Left lung (tissue), 10 donors: ENCODE measurements around the gene PRRT2. TPM values are rescaled to one million over a fixed set of nuclear protein-coding genes. Genes with fewer than 3 reads are reported as not detected.
"Not testable (repeated sequence)": the region's sequence is repeated elsewhere in the genome, so short reads cannot be mapped to it uniquely, and the experiment has no call there.

Experiments
- ATAC-seq: fragments of 200-7000 bp; cut with Tn5 transposase; one replicate; pipeline ENCODE4 v1.9.1; 2020; ENCODE audit warnings: moderate library complexity
- DNase-seq, 4 donors: peaks; one replicate each; pipeline ENCODE4 v3.0.0-alpha.2; 2013 to 2020
- H3K27ac ChIP-seq, 2 donors: fragments of 200-600 bp; sonication (generic) in 1 of 2; one replicate each; pipeline versions ENCODE4 v1.5.0 to v1.8.0; 2020 to 2021
- H3K27me3 ChIP-seq, 2 donors: fragments of 200-600 bp; sonication (generic) in 1 of 2; one replicate each; pipeline versions ENCODE4 v1.5.0 to v1.8.0; 2020 to 2021
- H3K36me3 ChIP-seq, 2 donors: fragments of 200-600 bp; sonication (generic) in 1 of 2; one replicate each; pipeline versions ENCODE4 v1.5.0 to v1.8.0; 2020 to 2021
- H3K4me1 ChIP-seq, 2 donors: fragments of 200-600 bp; one replicate each; pipeline ENCODE4 v1.8.0; 2021
- H3K4me3 ChIP-seq, 2 donors: fragments of 200-600 bp; sonication (generic) in 1 of 2; one replicate each; pipeline versions ENCODE4 v1.5.0 to v1.8.0; 2020 to 2021; ENCODE audit warnings: mild to moderate bottlenecking in 1 of 2
- H3K9me3 ChIP-seq, 2 donors: fragments of 200-600 bp; sonication (generic) in 1 of 2; one replicate each; pipeline versions ENCODE4 v1.5.0 to v1.8.0; 2020 to 2021
- CTCF ChIP-seq, 2 donors: fragments of 200-600 bp; sonication (generic) in 1 of 2; IDR thresholded peaks; one replicate each; pipeline versions ENCODE4 v1.5.0 to v1.8.0; 2021; ENCODE audit warnings: antibody characterized with exemption in 2 of 2
- intact Hi-C, 2 donors: fragments of 100-400 bp; cut with DNase I; formaldehyde crosslinking; loops; one replicate each; pipeline versions ENCODE4 v1.11.2 to v1.14.2; 2022
- polyA plus RNA-seq, 6 donors: library from polyadenylated mRNA; unstranded; fragments of 120-200 nt; gene quantifications; one replicate each; pipeline ENCODE4 v1.2.1, GENCODE V29; 2013; ENCODE audit not compliant: insufficient read length in 6 of 6
- total RNA-seq, 2 donors: library from RNA; stranded (reverse); fragmentation: NEBNext Ultra II Directional; extraction: Animal tissue kit (Norgen Biotek cat#: 25700); gene quantifications; one replicate each; pipeline ENCODE4 v1.2.1, GENCODE V29; 2021
- donor health status: DM: no; HTN: yes; CAD: no.
- donor health status: DM: no; HTN: no; CAD: no.

Gene PRRT2
- total and polyA plus RNA-seq, 8 donors = 0.94 to 15.1 (median 10.6) TPM

GRCh38 chr16:29824589-29825144 lies 12.7 kb downstream of the PRRT2 start:
- TF ChIP-seq CTCF (IDR thresholded peaks at IDR 0.05) = no peak
- peak overlapping the region; percentile 75 to 89 for H3K27ac ChIP-seq
- H3K27me3 ChIP-seq = no peaks in the 10 kb centered on the region
- no peak overlapping the region for H3K4me3 ChIP-seq
- DNase-seq = no peak
- intact Hi-C loops = no loop called here
- H3K36me3 ChIP-seq = peaks cover 0 to 8% of the 10 kb centered on the region in 2 donors
- no peaks in the 10 kb centered on the region for H3K9me3 ChIP-seq
- peak; percentile 23 for ATAC-seq
- peaks cover 53 to 92% of the 10 kb centered on the region in 2 donors for H3K4me1 ChIP-seq

- H3K27me3 ChIP-seq = no peaks in the 10 kb centered on the region
- TF ChIP-seq CTCF (IDR thresholded peaks at IDR 0.05) = no peak
- ATAC-seq = peak; percentile 8
- DNase-seq = no peak
- intact Hi-C loops = no loop called here
- H3K9me3 ChIP-seq = no peaks in the 10 kb centered on the region
- H3K4me3 ChIP-seq = no peak overlapping the region
- H3K36me3 ChIP-seq = peaks cover 0 to 15% of the 10 kb centered on the region in 2 donors
- peak overlapping the region; percentile 75 to 89 for H3K27ac ChIP-seq
- H3K4me1 ChIP-seq = peaks cover 51 to 93% of the 10 kb centered on the region in 2 donors
These were observed 13.4 kb downstream of the PRRT2 start for GRCh38 chr16:29825145-29826044.

- no peak for DNase-seq
- no peak for TF ChIP-seq CTCF (IDR thresholded peaks at IDR 0.05)
- no peaks in the 10 kb centered on the region for H3K27me3 ChIP-seq
- intact Hi-C loops = no loop called here
- H3K9me3 ChIP-seq = no peaks in the 10 kb centered on the region
- no peak for ATAC-seq
- peaks cover 0 to 24% of the 10 kb centered on the region in 2 donors for H3K36me3 ChIP-seq
- peak overlapping the region; percentile 75 to 89 for H3K27ac ChIP-seq
- no peak overlapping the region for H3K4me3 ChIP-seq
- H3K4me1 ChIP-seq = peaks cover 48 to 89% of the 10 kb centered on the region in 2 donors
These were observed 14.3 kb downstream of the PRRT2 start for GRCh38 chr16:29826342-29826695.

- H3K36me3 ChIP-seq = peaks cover 0 to 69% of the 10 kb centered on the region in 2 donors
- no peak overlapping the region for H3K27ac ChIP-seq
- no peak overlapping the region for H3K4me3 ChIP-seq
- ATAC-seq (no peak), DNase-seq (no peak)
- intact Hi-C loops = no loop called here
- no peaks in the 10 kb centered on the region for H3K27me3 ChIP-seq
- TF ChIP-seq CTCF (IDR thresholded peaks at IDR 0.05) = no peak
- no peaks in the 10 kb centered on the region for H3K9me3 ChIP-seq
- H3K4me1 ChIP-seq = peaks cover 5 to 44% of the 10 kb centered on the region in 2 donors
These were observed 18.8 kb downstream of the PRRT2 start for GRCh38 chr16:29830774-29831173.

GRCh38 chr16:29831490-29831889 lies 19.5 kb downstream of the PRRT2 start:
- ATAC-seq (no peak), DNase-seq (no peak)
- intact Hi-C loops = no loop called here
- no peak for TF ChIP-seq CTCF (IDR thresholded peaks at IDR 0.05)
- H3K4me1 ChIP-seq = peaks cover 0 to 37% of the 10 kb centered on the region in 2 donors
- H3K27me3 ChIP-seq = no peaks in the 10 kb centered on the region
- H3K4me3 ChIP-seq = no peak overlapping the region
- H3K9me3 ChIP-seq = no peaks in the 10 kb centered on the region
- peaks cover 0 to 76% of the 10 kb centered on the region in 2 donors for H3K36me3 ChIP-seq
- H3K27ac ChIP-seq = no peak overlapping the region

GRCh38 chr16:29833219-29833618 lies 21.2 kb downstream of the PRRT2 start:
- H3K27me3 ChIP-seq, H3K27ac ChIP-seq, H3K9me3 ChIP-seq, intact Hi-C loops, H3K4me3 ChIP-seq, DNase-seq, ATAC-seq: not testable (repeated sequence)
- peaks cover 0 to 20% of the 10 kb centered on the region in 2 donors for H3K4me1 ChIP-seq
- H3K36me3 ChIP-seq = peaks cover 0 to 93% of the 10 kb centered on the region in 2 donors
